Breast epithelium (tissue), 3 donors: ENCODE results near the gene CFAP54.

Experiments used
- POLR2A ChIP-seq: fragments of 450-650 bp; IDR thresholded peaks from one replicate; pipeline ENCODE4 v1.6.1; 2016; ENCODE audit warnings: antibody characterized with exemption, mild to moderate bottlenecking, moderate library complexity
- POLR2AphosphoS5 ChIP-seq, 3 donors: sonication (generic); formaldehyde crosslinking; IDR thresholded peaks; one replicate each; pipeline ENCODE4 v1.6.1; 2017; ENCODE audit warnings: antibody characterized with exemption in 3 of 3
- TF ChIP-seq, protein P1 (sequence below), 3 donors: fragments of 450-650 bp; IDR thresholded peaks; one replicate each; pipeline ENCODE4 v1.5.1; 2016 to 2017; ENCODE audit warnings: antibody characterized with exemption in 3 of 3, mild to moderate bottlenecking in 3 of 3, moderate library complexity in 3 of 3

DNA sequence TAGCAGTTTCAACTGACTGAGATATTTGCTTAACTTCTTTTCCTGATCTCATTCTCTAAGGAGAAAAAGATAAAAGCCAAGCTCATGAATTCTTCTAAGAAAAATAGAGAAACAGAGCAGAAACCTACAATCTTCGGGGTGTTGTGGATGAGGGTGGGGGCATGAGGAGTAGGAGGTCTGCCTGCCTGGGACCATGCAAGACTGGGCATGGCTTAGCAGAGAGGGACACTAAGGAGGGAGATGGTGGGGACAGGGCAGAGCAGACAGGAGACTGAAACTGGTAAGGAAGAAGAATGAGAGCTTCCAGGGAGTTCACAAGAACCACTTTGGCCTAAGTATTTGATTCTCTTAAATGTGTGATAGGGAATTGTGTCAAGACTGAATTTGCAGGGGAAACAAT is 188.0 kb downstream of the CFAP54 start:
- TF ChIP-seq POLR2A (no peak), POLR2AphosphoS5 (IDR thresholded peaks at IDR 0.05) (no peak)
- TF ChIP-seq, protein P1, sequence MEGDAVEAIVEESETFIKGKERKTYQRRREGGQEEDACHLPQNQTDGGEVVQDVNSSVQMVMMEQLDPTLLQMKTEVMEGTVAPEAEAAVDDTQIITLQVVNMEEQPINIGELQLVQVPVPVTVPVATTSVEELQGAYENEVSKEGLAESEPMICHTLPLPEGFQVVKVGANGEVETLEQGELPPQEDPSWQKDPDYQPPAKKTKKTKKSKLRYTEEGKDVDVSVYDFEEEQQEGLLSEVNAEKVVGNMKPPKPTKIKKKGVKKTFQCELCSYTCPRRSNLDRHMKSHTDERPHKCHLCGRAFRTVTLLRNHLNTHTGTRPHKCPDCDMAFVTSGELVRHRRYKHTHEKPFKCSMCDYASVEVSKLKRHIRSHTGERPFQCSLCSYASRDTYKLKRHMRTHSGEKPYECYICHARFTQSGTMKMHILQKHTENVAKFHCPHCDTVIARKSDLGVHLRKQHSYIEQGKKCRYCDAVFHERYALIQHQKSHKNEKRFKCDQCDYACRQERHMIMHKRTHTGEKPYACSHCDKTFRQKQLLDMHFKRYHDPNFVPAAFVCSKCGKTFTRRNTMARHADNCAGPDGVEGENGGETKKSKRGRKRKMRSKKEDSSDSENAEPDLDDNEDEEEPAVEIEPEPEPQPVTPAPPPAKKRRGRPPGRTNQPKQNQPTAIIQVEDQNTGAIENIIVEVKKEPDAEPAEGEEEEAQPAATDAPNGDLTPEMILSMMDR (IDR thresholded peaks at IDR 0.05), result no peak
